Fibroblast of pulmonary artery (primary cell): ENCODE measurements around the gene DDC.
"Not testable (repeated sequence)": the region's sequence is repeated elsewhere in the genome, so short reads cannot be mapped to it uniquely, and the experiment has no call there.

Source experiments
- DNase-seq: peaks from one replicate; pipeline ENCODE4 v3.0.0-alpha.2; 2010; ENCODE audit warnings: low read depth
- H3K4me3 ChIP-seq: replicated peaks from 2 replicates; pipeline ENCODE4 v1.5.1; 2011; ENCODE audit warnings: low read depth, mild to moderate bottlenecking, control low read depth, low read length, moderate library complexity
- TF ChIP-seq, protein P1 (sequence below): IDR thresholded peaks from 2 replicates; pipeline ENCODE4 v1.5.1; 2011; ENCODE audit warnings: mild to moderate bottlenecking, control low read depth, low read length, inconsistent platforms; ENCODE audit errors: missing control alignments

DDC gene

DNA sequence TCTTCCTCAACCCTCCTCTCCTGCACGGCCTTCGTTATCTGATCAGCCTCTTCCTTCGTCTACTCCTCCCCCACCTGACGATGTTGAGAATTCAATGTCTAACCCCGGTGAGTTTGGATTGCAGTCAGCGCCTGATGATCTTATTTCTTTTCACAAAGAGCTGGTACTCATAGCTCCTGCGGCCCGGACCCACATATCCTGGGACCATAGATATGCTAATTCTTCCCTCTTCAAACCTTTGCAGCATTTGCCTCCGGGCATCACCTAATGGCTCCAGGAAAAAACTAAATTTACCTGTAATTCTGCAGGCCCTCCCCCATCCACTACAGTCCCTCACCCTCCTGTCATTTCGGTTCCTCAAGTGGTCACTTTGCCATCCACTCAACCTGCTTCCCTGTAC, 12.4 kb upstream of the DDC start:
- no peak overlapping the region for H3K4me3 ChIP-seq
- DNase-seq, result no peak
- TF ChIP-seq, protein P1, sequence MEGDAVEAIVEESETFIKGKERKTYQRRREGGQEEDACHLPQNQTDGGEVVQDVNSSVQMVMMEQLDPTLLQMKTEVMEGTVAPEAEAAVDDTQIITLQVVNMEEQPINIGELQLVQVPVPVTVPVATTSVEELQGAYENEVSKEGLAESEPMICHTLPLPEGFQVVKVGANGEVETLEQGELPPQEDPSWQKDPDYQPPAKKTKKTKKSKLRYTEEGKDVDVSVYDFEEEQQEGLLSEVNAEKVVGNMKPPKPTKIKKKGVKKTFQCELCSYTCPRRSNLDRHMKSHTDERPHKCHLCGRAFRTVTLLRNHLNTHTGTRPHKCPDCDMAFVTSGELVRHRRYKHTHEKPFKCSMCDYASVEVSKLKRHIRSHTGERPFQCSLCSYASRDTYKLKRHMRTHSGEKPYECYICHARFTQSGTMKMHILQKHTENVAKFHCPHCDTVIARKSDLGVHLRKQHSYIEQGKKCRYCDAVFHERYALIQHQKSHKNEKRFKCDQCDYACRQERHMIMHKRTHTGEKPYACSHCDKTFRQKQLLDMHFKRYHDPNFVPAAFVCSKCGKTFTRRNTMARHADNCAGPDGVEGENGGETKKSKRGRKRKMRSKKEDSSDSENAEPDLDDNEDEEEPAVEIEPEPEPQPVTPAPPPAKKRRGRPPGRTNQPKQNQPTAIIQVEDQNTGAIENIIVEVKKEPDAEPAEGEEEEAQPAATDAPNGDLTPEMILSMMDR, result no peak

DNA sequence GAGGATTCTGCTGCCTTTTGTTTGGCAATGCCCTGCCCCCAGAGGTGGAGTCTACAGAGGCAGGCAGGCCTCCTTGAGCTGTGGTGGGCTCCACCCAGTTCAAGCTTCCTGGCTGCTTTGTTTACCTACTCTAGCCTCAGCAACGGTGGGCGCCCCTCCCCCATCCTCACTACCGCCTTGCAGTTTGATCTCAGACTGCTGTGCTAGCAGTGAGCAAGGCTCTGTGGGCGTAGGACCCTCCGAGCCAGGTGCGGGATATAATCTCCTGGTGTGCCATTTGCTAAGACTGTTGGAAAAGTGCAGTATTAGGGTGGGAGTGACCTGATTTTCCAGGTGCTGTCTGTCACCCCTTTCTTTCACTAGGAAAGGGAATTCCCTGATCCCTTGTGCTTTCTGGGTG, 11.2 kb upstream of the DDC start:
- not testable (repeated sequence) for H3K4me3 ChIP-seq, DNase-seq

DNA sequence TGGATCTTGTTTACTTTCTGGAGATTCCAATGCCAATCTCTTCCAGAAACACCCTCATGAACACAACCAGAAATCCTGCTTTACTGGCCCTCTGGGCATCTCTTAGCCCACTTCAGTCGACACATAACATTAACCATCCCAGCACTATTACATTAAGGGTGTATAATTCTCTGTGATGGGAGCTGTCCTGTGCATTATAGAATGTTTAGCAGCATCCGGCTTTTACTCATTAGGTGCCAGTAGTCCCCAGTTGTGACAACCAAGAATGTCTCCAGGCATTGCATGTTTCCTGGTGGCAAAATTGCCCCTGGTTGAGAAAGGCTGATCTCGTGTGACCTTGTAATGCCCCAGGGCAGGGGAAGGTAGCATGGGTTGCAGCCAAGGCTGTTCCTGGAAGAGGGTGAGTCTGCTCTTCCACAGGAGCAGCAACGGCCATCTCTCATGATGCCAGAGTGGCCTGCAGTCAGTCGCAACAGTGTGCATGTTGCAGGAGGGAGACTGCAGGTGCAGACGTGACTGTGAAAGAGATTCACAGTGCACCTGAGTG, 2.6 kb upstream of the DDC start:
- DNase-seq, result no peak
- TF ChIP-seq, protein P1, result no peak
- no peak overlapping the region for H3K4me3 ChIP-seq

DNA sequence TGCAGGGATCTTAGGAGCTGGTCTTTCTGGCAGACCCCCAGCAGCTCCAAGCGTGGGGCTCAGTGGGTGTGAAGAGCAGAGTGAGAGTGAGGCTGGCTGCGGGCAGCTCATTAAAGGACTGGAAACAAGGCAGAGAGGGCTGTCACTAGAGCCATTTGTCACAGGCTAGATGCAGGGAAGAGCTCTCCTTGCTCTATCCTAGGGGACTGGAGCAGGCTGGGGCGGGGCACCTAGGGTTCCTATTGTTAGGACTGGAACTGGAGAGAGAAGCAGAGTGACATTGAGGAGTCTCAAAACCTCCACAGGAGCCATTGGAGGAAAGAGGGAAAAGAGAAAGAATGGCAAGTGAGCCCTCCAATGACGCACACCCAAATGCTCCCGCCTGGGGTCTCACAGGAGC, 772 bp upstream of the DDC start:
- TF ChIP-seq, protein P1, result no peak
- no peak for DNase-seq
- no peak overlapping the region for H3K4me3 ChIP-seq

DNA sequence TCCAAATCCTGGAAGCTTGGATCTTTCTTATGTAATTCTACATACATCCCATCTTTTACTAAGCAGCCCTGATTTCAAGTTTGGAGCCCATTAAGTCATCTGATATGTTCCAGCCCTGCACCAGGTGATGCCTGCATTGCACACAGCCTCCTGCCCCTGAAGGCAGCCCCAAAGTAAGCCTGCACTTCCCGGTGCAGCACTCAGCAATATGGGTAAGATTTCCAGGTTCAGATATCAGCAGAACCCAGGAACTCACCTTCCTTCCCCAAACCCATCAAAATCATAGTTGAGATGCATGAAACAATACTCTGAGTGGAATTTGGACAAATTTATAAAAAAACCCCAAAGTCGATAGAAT, 333 bp upstream of the DDC start:
- no peak for DNase-seq
- H3K4me3 ChIP-seq, result no peak overlapping the region
- TF ChIP-seq, protein P1, result no peak

DNA sequence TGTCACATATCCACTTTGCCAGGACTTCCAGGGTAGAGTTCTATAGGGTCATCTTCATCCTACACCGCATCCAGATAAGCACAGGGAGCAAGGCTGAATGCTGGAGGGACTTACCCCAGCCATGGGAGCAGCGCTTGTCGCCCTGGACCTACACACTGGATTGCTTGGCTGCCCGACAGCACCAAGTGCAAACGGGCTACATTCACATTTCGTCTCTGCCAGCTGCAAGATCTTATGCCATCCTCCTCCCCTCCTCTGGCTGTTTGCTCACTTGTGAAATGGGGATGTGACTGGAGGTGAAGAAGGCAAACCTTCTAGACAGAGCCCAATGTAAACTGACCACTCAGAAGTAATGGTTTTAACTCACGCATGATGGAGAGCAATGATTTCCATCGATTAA, 1.0 kb downstream of the DDC start:
- TF ChIP-seq, protein P1, result no peak
- H3K4me3 ChIP-seq, result no peak overlapping the region
- DNase-seq, result no peak

DNA sequence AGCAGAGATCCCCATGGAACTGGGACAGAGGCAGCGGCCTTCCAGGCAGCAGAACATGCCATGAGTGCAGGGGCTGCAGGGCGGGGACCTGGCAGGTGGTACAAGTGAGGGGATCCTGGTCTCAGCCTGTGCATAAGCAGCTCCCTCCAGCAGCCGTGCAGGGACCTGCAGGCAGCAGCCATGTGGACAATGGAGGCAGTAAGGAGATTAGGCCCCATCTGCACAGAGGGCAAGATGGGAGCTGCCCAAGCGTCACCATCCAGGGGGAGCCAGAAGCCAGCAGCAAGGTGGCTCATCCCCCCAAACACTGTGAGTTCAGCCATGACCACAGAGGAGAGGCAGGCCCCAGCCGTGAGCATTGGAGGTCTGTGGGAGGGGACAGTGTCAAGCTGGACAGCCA, 3.1 kb downstream of the DDC start:
- TF ChIP-seq, protein P1, result no peak
- H3K4me3 ChIP-seq, result no peak overlapping the region
- no peak for DNase-seq
